Cardiac muscle cell (in vitro differentiated cells and primary cell): Measurements from ENCODE around the gene MBNL2. TPM values are rescaled to one million over a fixed set of nuclear protein-coding genes. Genes with fewer than 3 reads are reported as not detected.

Source experiments
- DNase-seq, 2 donors: peaks; one replicate each; pipeline versions ENCODE4 v3.0.0 to v3.0.0-alpha.2; 2010 to 2017; ENCODE audit warnings: low read depth in 1 of 2, low spot score in 1 of 2
- H3K27ac ChIP-seq: fragments of 200-600 bp; sonication (generic); 2 replicates; pipeline ENCODE4 v1.5.1; 2016
- H3K27me3 ChIP-seq: fragments of 200-600 bp; sonication (generic); 2 replicates; pipeline ENCODE4 v1.6.0; 2016; ENCODE audit warnings: control low read depth
- H3K36me3 ChIP-seq: fragments of 200-600 bp; sonication (generic); 2 replicates; pipeline ENCODE4 v1.5.1; 2016; ENCODE audit warnings: control low read depth
- H3K4me1 ChIP-seq: fragments of 200-600 bp; sonication (generic); 2 replicates; pipeline ENCODE4 v1.8.1; 2017; ENCODE audit warnings: low read depth, mild to moderate bottlenecking, mixed run types
- H3K4me3 ChIP-seq: fragments of 200-600 bp; sonication (generic); 2 replicates; pipeline ENCODE4 v1.5.1; 2016; ENCODE audit warnings: mild to moderate bottlenecking
- H3K9me3 ChIP-seq: fragments of 200-600 bp; sonication (generic); 2 replicates; pipeline ENCODE4 v1.5.1; 2017; ENCODE audit warnings: low read depth, mild to moderate bottlenecking, control low read depth
- polyA plus RNA-seq: library from polyadenylated mRNA; unstranded; fragments of >200 nt; fragmentation: Nextera tagmentation; extraction: Ambion mirVana; gene quantifications from 2 replicates; pipeline ENCODE4 v1.2.1, GENCODE V29; 2016
- total RNA-seq: library from RNA; depleted of rRNA; stranded (reverse); fragments of >200 nt; gene quantifications from 2 replicates; pipeline ENCODE4 v1.2.3, GENCODE V29; 2016
- TF ChIP-seq, protein P1 (sequence below): IDR thresholded peaks from 2 replicates; pipeline ENCODE4 v1.5.1; 2012; ENCODE audit warnings: low read depth, mild to moderate bottlenecking, low read length

The MBNL2 gene
- total and polyA plus RNA-seq, 2 experiments from 2014 or later = 15.2 to 27.8 TPM

DNA sequence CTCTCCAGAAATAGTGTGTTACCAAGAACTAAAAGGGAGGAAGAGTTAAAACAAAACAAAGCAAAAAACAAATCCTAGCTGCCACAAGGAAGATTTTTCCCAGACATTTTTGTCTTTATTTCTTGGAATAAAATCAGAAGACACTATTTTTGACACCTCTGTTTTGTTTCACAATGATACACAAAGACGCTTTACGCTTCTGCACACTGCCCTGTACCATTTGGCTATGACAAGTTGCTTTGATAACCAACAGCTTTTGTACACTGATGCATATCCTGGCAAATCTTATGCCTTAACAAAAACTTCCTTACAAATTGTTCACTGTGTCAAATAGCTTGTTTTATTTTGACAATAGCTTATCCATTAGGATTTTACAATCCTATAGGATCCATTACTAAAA lies 108.3 kb downstream of the MBNL2 start:
- H3K36me3 ChIP-seq = no peaks in the 10 kb centered on the region
- no peak overlapping the region for H3K27ac ChIP-seq
- H3K9me3 ChIP-seq = no peaks in the 10 kb centered on the region
- H3K4me3 ChIP-seq = no peak overlapping the region
- H3K4me1 ChIP-seq = peaks cover 7% of the 10 kb centered on the region
- no peaks in the 10 kb centered on the region for H3K27me3 ChIP-seq
- no peak for DNase-seq
- TF ChIP-seq, protein P1, sequence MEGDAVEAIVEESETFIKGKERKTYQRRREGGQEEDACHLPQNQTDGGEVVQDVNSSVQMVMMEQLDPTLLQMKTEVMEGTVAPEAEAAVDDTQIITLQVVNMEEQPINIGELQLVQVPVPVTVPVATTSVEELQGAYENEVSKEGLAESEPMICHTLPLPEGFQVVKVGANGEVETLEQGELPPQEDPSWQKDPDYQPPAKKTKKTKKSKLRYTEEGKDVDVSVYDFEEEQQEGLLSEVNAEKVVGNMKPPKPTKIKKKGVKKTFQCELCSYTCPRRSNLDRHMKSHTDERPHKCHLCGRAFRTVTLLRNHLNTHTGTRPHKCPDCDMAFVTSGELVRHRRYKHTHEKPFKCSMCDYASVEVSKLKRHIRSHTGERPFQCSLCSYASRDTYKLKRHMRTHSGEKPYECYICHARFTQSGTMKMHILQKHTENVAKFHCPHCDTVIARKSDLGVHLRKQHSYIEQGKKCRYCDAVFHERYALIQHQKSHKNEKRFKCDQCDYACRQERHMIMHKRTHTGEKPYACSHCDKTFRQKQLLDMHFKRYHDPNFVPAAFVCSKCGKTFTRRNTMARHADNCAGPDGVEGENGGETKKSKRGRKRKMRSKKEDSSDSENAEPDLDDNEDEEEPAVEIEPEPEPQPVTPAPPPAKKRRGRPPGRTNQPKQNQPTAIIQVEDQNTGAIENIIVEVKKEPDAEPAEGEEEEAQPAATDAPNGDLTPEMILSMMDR = no peak

DNA sequence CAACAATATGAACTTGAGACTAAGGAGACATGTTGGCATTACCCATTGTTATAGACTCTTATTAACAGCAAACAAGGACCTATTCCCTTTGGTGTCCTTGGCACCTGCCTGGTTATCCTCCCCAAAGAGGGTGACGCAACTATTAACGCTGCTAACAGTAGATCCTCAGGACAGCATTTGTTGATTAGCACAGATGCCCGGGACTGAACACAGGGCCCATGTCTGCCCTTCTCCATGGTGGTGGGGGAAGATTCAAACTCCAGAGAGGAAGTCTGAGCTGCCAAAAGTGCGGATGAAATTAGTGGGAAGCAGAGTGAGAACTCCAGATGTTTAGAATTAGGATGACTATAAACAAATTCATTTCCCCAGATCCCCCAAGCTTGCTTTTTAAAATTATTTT lies 110.6 kb downstream of the MBNL2 start:
- DNase-seq = no peak
- TF ChIP-seq, protein P1 = no peak
- Histone ChIP-seq H3K27ac (no peak overlapping the region), H3K4me3 (no peak overlapping the region), H3K9me3 (no peaks in the 10 kb centered on the region), H3K36me3 (no peaks in the 10 kb centered on the region), H3K4me1 (peaks cover 3% of the 10 kb centered on the region), H3K27me3 (no peaks in the 10 kb centered on the region)

DNA sequence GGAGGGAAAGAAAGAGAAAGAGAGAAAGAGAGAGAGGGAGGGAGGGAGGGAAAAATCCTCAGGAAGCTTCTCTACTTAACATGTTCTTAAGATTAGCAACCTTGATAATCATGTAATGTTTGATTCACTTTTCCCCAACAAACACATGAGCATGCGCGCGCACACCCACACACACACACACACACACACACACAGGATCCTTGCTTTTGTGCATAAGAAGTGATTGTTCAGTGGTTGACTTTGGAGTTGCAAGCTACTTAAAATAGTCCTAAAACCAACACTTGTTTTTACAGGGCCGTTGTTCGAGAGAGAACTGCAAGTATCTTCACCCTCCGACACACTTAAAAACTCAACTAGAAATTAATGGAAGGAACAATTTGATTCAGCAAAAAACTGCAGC lies 111.8 kb downstream of the MBNL2 start:
- Histone ChIP-seq H3K9me3 (no peaks in the 10 kb centered on the region), H3K27ac (no peak overlapping the region), H3K4me1 (no peaks in the 10 kb centered on the region), H3K36me3 (no peaks in the 10 kb centered on the region), H3K27me3 (no peaks in the 10 kb centered on the region), H3K4me3 (no peak overlapping the region)
- TF ChIP-seq, protein P1 = no peak
- no peak for DNase-seq

DNA sequence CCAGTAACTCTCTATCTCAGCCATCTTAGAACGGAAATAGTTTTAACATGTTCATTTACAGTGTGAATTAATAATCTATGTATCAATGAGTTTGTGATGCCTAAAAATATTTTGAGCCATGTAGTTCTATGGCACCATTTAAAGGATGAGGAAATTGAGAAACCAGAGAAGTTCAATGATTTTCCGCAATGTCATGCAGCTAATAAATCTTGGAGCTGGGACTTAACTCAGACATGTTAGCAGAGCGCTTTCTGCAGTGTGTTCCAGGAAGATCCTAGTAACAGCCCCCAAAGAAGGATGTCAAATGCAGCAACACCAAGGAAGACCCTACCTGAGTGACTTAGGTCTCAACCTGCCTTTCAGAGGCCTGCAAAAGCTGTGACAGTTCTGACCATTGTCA lies 112.6 kb downstream of the MBNL2 start:
- no peak for DNase-seq
- Histone ChIP-seq H3K4me3 (no peak overlapping the region), H3K4me1 (no peaks in the 10 kb centered on the region), H3K36me3 (no peaks in the 10 kb centered on the region), H3K9me3 (no peaks in the 10 kb centered on the region), H3K27me3 (no peaks in the 10 kb centered on the region), H3K27ac (no peak overlapping the region)
- TF ChIP-seq, protein P1 = no peak

DNA sequence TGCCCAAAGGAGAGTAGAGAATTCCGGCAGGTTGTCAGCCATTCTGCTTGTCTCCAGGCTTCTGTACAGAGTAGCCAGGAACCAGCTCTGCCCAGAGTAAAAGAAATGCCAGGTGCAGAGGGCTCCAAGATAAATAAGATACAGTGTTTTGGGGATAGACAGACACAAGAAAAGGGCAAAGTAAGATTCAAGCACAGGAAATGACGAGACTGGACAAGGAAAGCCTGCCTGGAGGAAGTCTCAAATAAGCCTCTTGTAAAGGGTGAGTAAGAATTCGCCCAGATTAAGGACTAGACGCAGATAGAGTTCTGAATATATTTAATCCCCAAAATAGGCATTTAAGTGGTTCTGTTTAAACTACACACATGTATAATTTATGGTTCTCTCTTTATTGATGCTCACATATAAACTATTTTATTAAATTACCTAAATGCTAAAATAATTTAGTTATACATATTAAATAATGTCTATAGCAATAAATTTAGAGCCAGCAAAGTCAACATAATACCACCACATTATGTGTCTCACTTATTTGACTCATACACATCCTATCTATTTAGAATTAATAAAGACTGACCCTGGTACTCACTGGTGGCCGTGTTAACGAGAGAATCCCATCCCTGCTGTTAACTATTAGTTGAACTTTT lies 113.5 kb downstream of the MBNL2 start:
- DNase-seq = no peak
- TF ChIP-seq, protein P1 = no peak
- Histone ChIP-seq H3K27me3 (no peaks in the 10 kb centered on the region), H3K4me3 (no peak overlapping the region), H3K36me3 (no peaks in the 10 kb centered on the region), H3K4me1 (no peaks in the 10 kb centered on the region), H3K27ac (no peak overlapping the region), H3K9me3 (no peaks in the 10 kb centered on the region)
